HG02840 (cell line): Measurements from ENCODE around the gene EYA3.

Experiments used
- ATAC-seq: cut with Tn5 transposase; IDR thresholded peaks from one replicate; pipeline ENCODE4 v1.9.1; 2021; ENCODE audit warnings: mild to moderate bottlenecking, moderate library complexity, moderate number of reproducible peaks; ENCODE audit not compliant: unreplicated experiment, low FRiP score

The EYA3 gene

GRCh38 chr1:28074892-28075511 lies 13.4 kb downstream of the EYA3 start:
- ATAC-seq: no peak

GRCh38 chr1:28073867-28074266 lies 14.5 kb downstream of the EYA3 start:
- no peak for ATAC-seq

DNA sequence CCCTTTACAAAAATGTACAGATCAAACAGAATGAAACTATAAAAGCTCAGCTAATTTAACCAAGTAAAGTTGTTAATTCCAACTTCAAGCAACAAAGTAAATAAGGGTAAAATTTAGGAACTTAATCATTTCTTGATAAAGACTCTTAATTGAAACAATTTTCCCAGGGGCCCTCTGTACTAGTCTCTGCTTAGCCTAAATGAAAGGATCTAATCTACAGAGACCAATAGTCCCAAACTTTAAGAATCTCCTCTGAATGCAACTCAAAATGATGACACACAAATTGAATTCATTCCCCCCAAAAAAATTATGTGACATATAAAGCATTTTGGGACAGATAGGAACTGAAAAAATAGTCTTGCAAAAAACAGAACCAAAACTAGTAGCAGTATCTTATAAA lies 16.6 kb downstream of the EYA3 start:
- ATAC-seq: no peak

DNA sequence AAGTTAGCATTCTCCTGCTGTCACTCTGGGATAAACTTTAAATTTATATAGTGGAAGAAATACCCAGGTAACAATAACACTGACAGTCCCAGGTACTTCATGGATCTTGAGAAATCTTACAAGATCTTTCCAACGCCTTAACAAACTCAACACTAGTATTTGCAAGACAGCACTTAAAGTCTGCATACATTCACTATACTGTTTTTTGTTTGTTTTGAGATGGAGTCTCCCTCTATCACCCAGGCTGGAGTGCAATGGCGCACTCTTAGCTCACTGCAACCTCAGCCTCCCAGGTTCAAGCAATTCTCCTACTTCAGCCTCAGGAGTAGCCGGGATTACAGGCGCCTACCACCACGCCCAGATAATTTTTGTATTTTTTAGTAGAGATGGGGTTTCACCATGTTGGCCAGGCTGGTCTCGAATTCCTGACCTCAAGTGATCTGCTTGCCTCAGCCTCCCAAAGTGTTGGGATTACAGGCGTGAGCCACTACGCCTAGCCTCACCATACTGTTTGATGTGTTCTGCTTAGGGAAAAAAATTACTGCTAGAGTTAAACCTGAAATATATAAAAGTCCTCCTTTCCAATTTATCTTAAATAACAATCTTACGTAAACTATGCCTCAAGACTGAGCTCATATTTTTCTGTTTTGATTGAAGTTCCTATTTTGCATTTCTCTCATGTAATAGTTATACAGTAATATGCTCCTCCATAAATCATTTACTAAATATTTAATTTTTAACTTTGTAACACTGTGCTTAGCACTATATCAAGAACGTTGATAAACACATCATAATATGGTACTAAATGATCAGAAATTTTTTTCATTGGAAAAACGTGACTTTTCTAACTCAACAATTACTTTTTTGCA lies 17.5 kb downstream of the EYA3 start:
- ATAC-seq: no peak

DNA sequence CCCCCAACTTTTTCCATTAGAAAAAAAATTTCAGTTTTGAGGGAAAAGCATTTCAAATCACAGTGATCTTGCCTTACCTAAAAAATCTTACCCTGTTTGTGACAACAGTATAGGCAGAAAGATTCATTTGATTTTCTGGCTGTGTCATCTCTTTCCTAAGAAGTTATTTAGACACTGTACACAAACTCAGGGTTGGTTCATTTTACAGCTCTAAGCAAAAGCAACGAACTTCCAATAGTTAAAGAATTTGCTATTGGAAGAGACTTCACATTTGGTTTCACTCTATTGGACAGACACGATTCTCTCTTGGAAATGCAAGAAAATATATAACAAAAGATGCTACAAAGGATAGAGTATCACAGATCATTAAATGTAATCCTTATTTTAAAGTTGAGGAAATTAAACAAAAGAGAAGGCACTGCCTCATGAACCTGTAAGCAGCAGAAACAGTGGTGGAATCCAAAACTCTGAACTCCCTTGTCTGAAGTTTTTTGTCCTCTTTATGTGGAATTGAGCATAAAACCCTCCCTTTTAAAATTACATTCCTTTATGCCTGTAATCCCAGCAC lies 20.8 kb downstream of the EYA3 start:
- ATAC-seq: no peak

DNA sequence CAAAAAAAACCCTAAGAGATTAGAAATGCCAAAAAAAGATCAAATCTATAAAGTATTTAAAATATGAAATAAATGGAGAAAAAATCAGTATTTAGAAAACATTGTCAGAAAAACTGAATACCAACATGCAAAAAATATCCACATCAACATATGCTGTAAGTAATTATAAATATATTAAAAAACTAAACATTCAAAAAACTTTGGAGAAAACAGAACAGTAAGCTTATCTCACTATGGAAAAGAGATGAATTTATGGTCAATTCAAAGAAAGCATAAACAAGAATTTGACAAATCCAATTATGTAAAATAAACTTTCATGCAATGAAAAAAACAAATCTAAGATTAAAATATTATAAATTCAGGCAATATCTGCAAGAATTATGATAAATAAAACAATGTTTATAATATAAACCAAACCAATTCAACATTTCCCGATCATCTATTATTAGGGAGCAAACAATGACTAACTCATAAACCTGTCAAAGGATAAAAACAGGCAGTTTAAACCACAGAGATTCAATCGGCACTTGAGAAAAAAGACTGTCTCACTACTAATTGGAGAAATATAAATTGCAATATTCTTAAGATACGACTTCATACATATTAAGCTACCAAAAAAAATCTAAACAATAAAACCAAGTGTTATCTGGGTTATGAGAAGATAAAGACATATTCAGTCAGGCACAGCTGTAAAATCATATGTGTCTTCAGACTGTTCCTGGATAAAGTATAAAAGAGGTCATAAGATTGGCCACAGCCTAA lies 21.8 kb downstream of the EYA3 start:
- ATAC-seq: no peak

DNA sequence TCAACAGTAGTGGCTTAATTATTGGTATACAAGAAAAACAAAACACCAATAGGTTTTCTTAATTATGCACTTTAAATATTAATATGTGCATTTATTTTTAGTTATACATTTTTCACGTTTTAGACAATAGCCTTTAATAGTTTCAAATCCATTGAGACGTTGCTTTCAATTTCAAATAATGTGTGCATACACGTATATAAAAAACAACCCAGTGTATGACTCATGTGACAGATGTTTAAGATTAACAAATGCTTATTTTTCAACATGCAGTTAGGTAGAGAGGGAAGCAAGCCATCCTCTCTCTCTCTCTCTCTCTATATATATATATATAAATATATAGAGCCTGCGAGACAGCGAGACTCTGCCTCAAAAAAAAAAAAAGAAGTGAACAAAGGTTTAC lies 24.3 kb downstream of the EYA3 start:
- no peak for ATAC-seq

DNA sequence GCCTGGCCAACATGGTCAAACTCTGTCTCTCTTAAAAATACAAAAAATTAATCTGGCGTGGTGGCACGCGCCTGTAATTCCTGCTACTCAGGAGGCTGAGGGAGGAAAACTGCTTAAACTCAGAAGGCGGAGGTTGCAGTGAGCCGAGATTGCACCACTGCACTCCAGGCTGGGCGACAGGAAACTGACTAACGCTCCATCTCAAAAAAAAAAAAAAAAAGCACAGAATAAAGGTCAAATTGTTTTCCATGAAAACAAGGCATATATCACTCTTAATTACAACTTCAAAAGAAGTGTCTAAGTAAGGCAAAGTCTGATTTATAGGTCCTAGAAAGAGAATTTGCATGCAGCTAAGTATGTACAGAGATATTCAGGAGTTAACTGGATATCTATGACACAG lies 25.6 kb downstream of the EYA3 start:
- ATAC-seq: no peak

GRCh38 chr1:28058971-28059878 lies 29.2 kb downstream of the EYA3 start:
- ATAC-seq: no peak

DNA sequence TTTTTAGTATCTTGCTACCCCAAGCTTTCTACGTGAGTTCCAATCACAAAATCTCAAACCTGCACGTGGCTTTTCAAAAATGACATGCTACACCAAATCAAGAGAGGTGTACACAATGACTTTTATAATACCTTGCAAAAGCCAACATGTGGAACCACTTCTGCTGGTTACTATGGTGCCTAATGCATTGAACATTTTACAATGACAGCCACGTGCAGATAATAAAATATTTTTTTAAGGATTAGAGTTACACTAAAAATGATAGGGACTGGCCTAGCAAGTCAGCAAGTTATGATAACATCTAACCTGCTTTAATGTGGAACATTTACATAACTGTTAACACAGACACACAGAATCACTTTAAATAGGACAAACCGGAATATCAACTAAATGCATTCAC lies 30.2 kb downstream of the EYA3 start:
- no peak for ATAC-seq

GRCh38 chr1:28056129-28056925 lies 32.1 kb downstream of the EYA3 start:
- ATAC-seq: no peak

GRCh38 chr1:28050776-28051175 lies 37.6 kb downstream of the EYA3 start:
- ATAC-seq: no peak

- no peak for ATAC-seq
These were observed 41.7 kb downstream of the EYA3 start for GRCh38 chr1:28046716-28047115.

DNA sequence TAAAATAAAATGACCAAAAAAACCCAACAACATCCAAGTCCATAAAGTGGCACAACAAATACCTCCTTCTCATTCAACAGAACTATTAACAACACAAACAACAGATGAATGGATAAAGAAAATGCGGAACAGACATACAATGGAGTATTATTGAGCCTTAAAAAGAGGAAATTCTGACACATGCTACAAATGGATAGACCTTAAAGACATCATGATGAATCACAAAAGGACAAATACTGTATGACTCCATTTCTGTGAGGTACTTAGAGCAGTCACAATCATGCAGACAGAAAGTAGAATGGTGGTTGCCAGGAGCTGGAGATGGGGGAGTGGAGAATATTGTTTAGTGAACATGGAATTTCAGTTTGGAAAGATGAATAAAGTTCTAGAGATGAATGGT lies 42.6 kb downstream of the EYA3 start:
- ATAC-seq: no peak

DNA sequence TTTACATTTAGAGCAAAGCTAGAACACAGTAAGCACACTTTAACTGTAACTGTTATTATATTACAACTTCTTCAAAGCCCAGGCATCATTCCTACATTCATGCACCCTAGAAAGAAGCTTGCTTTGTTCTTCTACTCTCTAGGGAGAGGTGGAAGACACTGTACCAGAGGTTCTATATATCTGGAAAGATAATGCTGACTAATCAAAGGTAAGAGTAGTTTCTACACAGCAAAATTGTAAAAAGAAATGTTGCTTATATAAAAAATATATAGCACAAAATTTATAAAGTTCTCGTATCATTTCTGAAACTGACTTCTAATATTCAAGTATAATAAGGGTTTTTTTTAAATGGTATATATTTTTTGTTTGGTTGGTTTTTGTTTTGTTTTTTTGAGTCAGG lies 44.0 kb downstream of the EYA3 start:
- no peak for ATAC-seq

DNA sequence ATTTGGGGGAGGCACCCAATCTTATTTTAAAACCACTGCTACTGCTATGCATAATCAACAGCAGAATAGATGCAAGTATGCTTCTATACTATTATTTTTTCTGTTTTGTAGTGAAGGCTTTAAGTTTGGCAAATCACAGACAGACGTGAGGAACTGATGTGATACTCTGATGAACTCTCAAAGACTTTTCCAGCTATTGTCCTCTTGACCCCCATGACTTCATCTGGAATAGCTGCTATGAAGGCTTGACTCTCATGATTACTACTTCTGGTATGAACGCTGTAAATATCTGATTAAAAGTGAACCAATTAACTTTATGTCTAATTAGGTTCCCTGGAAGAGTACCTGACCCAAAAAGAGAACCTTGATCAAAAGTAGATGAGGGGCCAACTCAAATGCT lies 49.1 kb downstream of the EYA3 start:
- no peak for ATAC-seq

- ATAC-seq: no peak
These were observed 50.5 kb downstream of the EYA3 start for GRCh38 chr1:28037946-28038345.

DNA sequence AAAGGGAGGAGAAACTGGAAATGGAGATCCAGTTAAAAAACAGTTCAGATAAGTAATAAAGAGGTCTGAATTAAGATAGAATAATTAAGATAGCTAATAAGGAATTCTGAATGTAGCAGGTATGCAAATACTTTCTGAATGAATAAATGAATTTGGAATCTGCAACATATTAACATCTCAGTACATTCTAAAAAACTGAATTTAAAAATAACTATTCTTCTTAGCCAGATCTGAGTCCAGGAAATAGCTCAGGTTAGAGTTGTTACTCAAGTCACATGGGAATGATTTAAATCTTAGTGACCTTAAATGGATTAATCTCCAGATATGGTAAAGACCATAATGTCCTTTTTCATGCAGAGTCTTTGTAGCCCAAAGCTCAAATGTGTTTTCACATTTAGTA lies 51.2 kb downstream of the EYA3 start:
- no peak for ATAC-seq

GRCh38 chr1:28036431-28036830 lies 52.0 kb downstream of the EYA3 start:
- no peak for ATAC-seq
